ENCODE data around the gene LIN9. TPM values are rescaled to one million over a fixed set of nuclear protein-coding genes. Genes with fewer than 3 reads are reported as not detected.
"Not testable (repeated sequence)": the region's sequence is repeated elsewhere in the genome, so short reads cannot be mapped to it uniquely, and the experiment has no call there.

The LIN9 gene
- total and polyA plus RNA-seq, 2 experiments from 2014 or later, result 11.8 to 16.9 TPM

- Mint-ChIP-seq H3K9me3 (no peaks in the 10 kb centered on the region), H3K36me3 (ENCODE audit: low read depth) (peaks cover 19% of the 10 kb centered on the region; the same call in 2 of the 3 replicates), H3K27me3 (ENCODE audit: insufficient read depth, low read depth, poor library complexity) (no peaks in the 10 kb centered on the region), H3K4me3 (no peak overlapping the region), H3K27ac (no peak overlapping the region), H3K4me1 (no peaks in the 10 kb centered on the region)
- no peaks in the 10 kb centered on the region; the same call in 1 of the 2 replicates for H3F3A ChIP-seq (replicated peaks; ENCODE audit: low read depth)
- H3K9me2 ChIP-seq (ENCODE audit: insufficient read depth), result no peaks in the 10 kb centered on the region
- peaks cover 8% of the 10 kb centered on the region for H3K36me3 ChIP-seq (ENCODE audit: insufficient read depth)
- H3K27ac ChIP-seq (ENCODE audit: low read depth), result no peak overlapping the region
- no peak overlapping the region for H2AFZ ChIP-seq
- no peaks in the 10 kb centered on the region for H3K27me3 ChIP-seq (ENCODE audit: insufficient read depth)
- no peak overlapping the region for H3K4me2 ChIP-seq
- no peaks in the 10 kb centered on the region for H3K4me1 ChIP-seq (ENCODE audit: insufficient read depth)
- no peak overlapping the region for H3K4me3 ChIP-seq
- ATAC-seq, result no peak
- H4K20me1 ChIP-seq (replicated peaks; ENCODE audit: insufficient read depth), result no peaks in the 10 kb centered on the region
- no peaks in the 10 kb centered on the region for H3K79me2 ChIP-seq (replicated peaks; ENCODE audit: insufficient read depth)
- TF ChIP-seq CTCF (conservative IDR thresholded peaks at IDR 0.05; ENCODE audit: low read depth in 2 of 2), result no peak
- no peak for DNase-seq (ENCODE audit: low spot score)
Observed at GRCh38 chr1:226253933-226254332, 55.0 kb downstream of the LIN9 start.

DNA sequence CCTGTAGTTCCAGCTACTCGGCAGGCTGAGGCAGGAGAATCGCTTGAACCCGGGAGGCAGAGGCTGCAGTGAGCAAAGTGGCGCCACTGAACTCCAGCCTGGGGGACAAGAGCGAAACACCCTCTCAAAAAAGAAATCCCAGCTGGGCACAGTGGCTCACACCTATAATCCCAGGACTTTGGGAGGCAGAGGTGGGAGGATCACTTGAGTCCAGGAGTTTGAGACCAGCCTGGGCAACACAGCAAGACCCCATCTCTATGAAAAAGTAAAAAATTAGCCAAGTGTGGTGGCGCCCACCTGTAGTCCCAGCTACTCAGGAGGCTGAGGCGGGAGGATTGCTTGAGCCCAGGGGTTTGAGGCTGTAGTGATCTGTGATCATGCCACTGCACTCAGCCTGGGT lies 56.1 kb downstream of the LIN9 start:
- H3K9me2 ChIP-seq (ENCODE audit: insufficient read depth); H3K27me3 Mint-ChIP-seq (ENCODE audit: insufficient read depth, low read depth, poor library complexity); DNase-seq (ENCODE audit: low spot score); H3F3A ChIP-seq (replicated peaks; ENCODE audit: low read depth); H3K4me2 ChIP-seq; H3K27ac ChIP-seq (ENCODE audit: low read depth); H3K27ac Mint-ChIP-seq; H3K27me3 ChIP-seq (ENCODE audit: insufficient read depth); H3K4me1 ChIP-seq (ENCODE audit: insufficient read depth); H3K4me3 Mint-ChIP-seq; H3K36me3 ChIP-seq (ENCODE audit: insufficient read depth); ATAC-seq; H3K79me2 ChIP-seq (replicated peaks; ENCODE audit: insufficient read depth); H4K20me1 ChIP-seq (replicated peaks; ENCODE audit: insufficient read depth); H3K4me1 Mint-ChIP-seq; H2AFZ ChIP-seq; H3K4me3 ChIP-seq; H3K9me3 Mint-ChIP-seq: not testable (repeated sequence)
- peaks cover 16% of the 10 kb centered on the region; the same call in 2 of the 3 replicates for H3K36me3 Mint-ChIP-seq (ENCODE audit: low read depth)

GRCh38 chr1:226250511-226250910 lies 58.5 kb downstream of the LIN9 start:
- no peaks in the 10 kb centered on the region for H3K4me1 ChIP-seq (ENCODE audit: insufficient read depth)
- no peaks in the 10 kb centered on the region for H3K27me3 Mint-ChIP-seq (ENCODE audit: insufficient read depth, low read depth, poor library complexity)
- no peak for ATAC-seq
- H4K20me1 ChIP-seq (replicated peaks; ENCODE audit: insufficient read depth), result 0 out of 2 replicates have a peak, but pooled peaks cover 4% of the 10 kb centered on the region
- peaks cover 8% of the 10 kb centered on the region for H3K36me3 ChIP-seq (ENCODE audit: insufficient read depth)
- H3K4me3 Mint-ChIP-seq, result no peak overlapping the region
- DNase-seq (ENCODE audit: low spot score), result no peak
- H3K27me3 ChIP-seq (ENCODE audit: insufficient read depth), result no peaks in the 10 kb centered on the region
- no peak overlapping the region for H3K4me3 ChIP-seq
- no peak overlapping the region for H3K4me2 ChIP-seq
- TF ChIP-seq ZNF114 (CRISPR knock-in tag; IDR thresholded peaks at IDR 0.05), result no peak
- TF ChIP-seq CREB1 (CRISPR knock-in tag; IDR thresholded peaks at IDR 0.05; ENCODE audit: low read depth), result no peak
- TF ChIP-seq REST (IDR thresholded peaks at IDR 0.05; ENCODE audit: unreplicated experiment), result no peak
- H3K27ac ChIP-seq (ENCODE audit: low read depth), result no peak overlapping the region
- no peak overlapping the region for H2AFZ ChIP-seq
- H3K79me2 ChIP-seq (replicated peaks; ENCODE audit: insufficient read depth), result no peaks in the 10 kb centered on the region
- no peaks in the 10 kb centered on the region for H3K9me2 ChIP-seq (ENCODE audit: insufficient read depth)
- no peaks in the 10 kb centered on the region for H3K4me1 Mint-ChIP-seq
- no peak overlapping the region for H3K27ac Mint-ChIP-seq
- no peaks in the 10 kb centered on the region; the same call in 1 of the 2 replicates for H3F3A ChIP-seq (replicated peaks; ENCODE audit: low read depth)
- no peaks in the 10 kb centered on the region for H3K9me3 Mint-ChIP-seq
- peaks cover 12% of the 10 kb centered on the region; the same call in 2 of the 3 replicates for H3K36me3 Mint-ChIP-seq (ENCODE audit: low read depth)

Measured in GM23338 (cell line).